HG02642 (cell line): ENCODE results near the gene SPIRE2.

Experiments
- ATAC-seq: cut with Tn5 transposase; IDR thresholded peaks from one replicate; pipeline ENCODE4 v1.9.1; 2021; ENCODE audit warnings: mild to moderate bottlenecking; ENCODE audit not compliant: unreplicated experiment, poor library complexity

Gene SPIRE2

GRCh38 chr16:89890886-89891657 is 62.8 kb downstream of the SPIRE2 start:
- ATAC-seq, result no peak

GRCh38 chr16:89892055-89892630 is 63.9 kb downstream of the SPIRE2 start:
- ATAC-seq, result no peak

- no peak for ATAC-seq
Measured at GRCh38 chr16:89892635-89893034, 64.4 kb downstream of the SPIRE2 start.

DNA sequence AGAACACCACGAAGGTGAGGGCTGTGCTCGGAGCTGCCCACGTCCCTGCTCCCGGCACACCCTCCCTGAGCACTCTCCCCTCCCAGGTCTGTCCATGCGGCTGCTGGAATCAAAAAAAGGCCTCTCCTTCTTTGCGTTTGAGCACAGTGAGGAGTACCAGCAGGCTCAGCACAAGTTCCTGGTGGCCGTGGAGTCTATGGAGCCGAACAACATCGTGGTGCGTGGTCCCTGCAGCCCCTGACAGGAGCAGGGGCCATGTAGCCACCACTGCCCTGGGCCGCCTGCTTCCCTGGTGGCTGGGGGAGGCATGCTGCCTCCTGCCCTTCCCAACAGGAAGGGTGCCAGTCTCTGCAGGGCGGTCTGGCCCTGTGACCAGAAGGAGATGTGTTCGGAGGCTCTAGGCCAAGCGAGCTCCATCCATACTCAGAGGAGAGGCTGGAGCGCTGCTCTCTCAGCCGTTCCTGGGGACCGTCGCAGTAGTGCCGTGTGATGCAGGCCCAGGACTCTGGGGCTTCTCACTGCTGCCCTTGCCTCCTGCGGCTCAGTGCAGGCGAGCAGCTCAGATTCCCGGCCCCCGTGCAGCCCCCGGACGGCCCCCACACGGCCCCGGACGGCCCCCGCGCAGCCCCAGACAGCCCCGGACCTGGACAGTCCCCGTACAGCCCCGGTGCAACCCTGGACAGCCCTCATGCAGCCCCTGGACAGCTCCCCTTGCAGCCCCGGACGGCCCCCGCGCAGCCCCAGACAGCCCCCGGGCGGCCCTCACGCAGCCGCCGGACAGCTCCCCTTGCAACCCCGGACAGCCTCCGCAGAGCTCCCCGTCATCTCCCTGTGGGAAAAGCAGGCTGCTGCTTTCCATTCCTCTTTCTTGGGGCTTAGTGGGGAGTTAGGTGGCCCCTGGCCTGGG is 65.6 kb downstream of the SPIRE2 start:
- ATAC-seq, result no peak

DNA sequence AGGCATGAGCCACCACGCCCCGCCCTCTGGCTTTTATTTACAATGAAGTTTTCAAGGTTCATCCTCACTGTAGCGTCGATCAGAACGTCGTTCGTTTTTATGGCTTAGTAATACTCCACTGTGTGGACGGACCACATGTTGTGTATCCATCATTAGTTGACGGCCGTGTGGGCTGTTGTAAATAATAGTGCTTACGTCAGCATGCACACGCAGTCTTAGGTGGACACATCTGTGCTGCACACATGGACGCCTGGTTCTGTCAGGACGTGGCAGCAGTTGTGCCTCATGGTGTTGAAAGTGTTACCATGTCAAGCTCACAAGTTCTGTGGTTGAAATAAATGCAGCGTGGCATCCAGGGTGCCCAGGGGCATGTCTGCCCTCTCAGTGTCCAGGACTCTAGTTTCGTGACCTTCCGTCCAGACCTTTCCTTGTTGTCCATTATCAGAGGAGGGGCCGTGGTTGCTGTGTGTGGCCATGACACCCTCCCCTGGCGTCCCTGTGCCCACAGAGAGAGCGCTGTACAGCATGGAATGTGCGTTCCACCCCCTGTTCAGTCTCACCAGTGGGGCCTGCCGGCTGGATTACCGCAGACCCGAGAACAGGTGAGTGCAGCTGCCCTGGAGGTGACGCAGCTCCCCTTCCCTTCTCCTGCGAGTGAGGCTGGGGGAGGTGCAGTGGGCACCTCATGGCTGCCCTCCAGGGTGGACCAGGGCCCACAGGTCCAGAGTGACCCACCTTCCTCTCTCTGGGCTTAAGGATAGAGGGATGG is 67.4 kb downstream of the SPIRE2 start:
- no peak for ATAC-seq

GRCh38 chr16:89897204-89897603 is 68.9 kb downstream of the SPIRE2 start:
- ATAC-seq, result no peak

DNA sequence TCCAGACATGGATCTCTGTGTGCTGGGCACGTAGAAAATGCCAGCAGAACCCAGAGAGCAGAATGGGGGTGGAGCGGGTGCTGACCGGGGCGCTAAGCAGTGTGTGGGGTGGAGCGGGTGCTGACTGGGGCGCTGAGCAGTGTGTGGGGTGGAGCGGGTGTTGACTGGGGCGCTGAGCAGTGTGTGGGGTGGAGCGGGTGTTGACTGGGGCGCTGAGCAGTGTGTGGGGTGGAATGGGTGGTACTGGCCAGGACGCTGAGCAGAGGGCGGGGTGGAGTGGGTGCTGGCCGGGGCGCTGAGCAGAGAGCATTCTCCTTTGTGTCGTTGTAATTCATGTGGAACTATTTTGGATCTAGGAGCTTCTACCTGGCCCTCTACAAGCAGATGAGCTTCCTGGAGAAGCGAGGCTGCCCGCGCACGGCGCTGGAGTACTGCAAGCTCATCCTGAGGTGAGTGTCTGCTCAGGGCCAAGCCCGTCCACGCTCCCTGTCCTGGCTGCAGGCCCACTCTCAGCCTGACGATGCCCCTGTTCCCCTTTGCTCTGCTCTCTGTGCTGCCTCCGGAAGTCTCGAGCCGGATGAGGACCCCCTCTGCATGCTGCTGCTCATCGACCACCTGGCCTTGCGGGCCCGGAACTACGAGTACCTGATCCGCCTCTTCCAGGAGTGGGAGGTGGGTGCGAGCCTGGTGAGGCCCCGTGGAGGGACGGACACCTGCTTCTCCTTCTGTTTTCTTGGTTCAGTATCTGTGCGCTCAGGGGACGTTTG is 70.1 kb downstream of the SPIRE2 start:
- ATAC-seq, result no peak

DNA sequence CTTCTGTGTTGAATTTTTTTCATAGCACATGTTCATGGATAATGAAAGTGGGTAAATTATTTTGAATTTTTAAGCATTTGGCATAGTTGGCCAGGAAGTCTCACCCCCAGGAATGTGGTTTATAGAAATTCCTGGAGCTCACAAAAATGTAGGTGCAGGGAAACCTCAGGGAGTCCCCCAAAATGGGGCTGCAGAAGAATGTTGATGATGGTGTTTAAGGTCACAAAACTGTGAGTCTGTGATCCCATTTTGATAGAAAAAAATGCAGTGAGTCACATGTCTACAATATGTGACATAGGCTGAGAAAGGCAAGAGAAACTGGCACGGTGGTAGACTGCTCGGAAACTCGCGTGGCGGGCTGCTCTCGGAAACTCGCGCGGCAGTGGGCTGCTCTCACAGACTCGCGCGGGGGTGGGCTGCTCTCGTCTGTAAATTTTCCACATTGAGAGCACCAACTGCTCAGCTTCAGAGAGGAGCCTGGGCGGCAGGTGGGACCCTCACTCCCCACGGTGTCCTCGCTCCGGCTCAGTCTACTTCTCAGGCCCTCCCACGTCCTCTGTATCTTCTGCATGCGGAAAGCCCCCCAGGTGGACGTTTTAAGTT is 71.7 kb downstream of the SPIRE2 start:
- no peak for ATAC-seq

DNA sequence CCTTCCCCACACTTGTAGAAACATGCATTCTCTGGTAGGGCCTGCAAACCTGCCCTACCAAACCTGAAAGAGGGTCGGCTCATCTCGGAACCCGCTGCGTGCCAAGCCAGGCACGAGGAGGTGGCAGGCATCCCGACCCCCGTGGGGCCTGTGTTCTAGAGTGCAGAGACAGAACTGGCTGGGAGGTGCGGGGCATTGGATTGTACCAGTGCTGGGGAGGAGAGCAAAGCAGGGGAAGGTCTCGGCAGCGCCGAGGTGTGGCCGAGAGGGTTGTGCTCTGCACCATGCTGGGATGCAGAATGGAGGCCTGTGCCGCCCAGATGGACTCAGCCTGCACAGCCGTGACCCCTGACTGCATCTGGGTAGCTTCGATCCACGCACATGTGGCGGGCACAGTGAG is 72.6 kb downstream of the SPIRE2 start:
- ATAC-seq, result no peak

DNA sequence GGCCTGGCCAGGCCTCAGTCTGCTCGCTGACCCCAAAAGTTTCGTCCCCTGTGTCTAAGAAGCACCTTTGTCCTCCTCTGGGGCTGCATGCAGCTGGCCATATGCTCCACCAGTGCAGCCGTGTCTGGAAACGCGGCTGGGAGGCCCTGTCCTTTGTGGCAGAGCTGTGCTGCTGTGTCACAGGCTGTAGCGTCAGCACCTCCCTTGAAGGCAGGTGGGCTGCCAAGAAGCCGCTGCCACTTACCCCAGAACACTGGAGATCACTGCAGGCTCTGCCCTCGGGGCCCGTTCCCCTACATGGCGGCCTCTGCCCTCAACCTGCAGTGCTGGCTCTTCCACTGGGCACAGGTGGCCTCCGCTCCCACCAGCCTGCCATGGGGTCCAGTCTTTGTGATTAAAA is 74.7 kb downstream of the SPIRE2 start:
- no peak for ATAC-seq

GRCh38 chr16:89903908-89904515 is 75.7 kb downstream of the SPIRE2 start:
- no peak for ATAC-seq

- no peak for ATAC-seq
Measured at GRCh38 chr16:89904606-89905510, 76.6 kb downstream of the SPIRE2 start.

DNA sequence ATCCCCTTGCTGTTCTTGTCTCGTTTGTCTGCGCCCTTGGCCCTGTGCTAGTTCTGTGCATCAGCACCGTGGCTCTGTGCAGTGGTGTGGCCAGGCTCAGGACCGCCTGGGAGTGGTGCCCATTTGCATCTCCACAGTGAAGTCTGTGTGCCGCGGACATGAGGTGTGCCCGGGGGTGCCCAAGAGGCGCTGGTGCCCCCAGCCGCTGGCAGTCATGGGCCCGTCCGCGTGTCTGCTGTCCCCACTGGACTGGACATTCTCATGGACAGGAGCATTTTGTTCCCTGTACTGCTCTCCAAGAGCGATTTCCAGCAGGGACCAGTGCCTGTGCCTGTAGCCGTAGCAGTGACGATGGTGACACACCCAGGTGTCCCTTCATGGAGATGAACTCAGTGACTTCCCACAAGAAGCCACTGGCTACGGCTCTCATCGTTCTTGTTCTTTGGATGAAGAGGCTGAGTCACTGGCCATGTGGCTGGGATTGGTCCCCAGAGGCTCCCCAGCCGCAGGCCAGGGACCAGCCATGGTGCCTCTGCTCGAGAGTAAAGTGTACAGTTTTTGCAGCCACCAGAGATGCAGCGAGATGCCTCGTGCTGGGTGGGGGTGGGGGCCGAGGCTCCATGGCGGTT is 77.3 kb downstream of the SPIRE2 start:
- ATAC-seq, result no peak

DNA sequence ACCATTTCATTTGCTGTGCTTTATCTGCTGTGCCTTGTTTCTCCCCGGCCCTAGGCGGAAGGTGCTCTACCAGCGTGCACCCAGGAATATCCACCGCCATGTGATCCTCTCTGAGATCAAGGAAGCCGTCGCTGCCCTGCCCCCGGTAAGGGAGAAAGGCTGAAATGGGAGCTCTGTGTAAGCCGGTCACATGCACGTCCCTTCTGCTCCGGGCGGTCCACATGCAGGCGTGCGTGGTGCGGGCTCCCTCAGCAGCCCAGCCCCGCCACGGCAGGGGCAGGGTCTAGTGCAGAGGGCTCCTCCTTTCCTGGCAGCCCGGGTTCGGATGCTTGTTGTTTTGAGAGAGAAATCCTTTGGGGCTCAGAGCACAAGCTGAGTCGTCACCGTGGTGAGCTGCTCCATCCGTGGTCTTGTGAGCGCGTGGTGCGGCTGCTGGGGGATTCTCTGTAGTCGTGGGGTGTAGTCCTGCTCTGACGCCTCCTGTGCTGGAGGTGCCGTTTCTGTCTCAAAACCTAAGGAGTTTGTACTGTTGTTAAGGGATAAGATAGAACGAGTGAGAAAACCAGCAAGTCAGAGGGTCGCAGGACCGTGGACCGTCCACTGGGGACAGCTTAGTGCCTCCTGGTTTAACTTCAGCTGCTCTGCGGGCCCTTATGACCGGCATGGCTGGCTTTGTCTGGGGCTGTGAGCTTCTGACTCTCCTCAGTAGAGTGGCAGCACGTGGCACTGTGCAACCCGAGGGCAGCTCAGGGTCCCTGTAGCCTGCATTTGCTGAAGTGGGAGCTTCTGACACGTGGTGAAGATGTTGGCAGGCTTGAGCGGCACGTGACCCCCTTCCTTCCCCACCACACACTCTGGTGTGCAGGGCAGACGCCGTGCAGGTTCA is 78.1 kb downstream of the SPIRE2 start:
- no peak for ATAC-seq

- ATAC-seq, result no peak
Measured at GRCh38 chr16:89907055-89907814, 79.0 kb downstream of the SPIRE2 start.

GRCh38 chr16:89908236-89908635 is 80.0 kb downstream of the SPIRE2 start:
- ATAC-seq, result no peak
